SK-N-SH (cell line): ENCODE results near the gene FTL. TPM values are rescaled to one million over a fixed set of nuclear protein-coding genes. Genes with fewer than 3 reads are reported as not detected.

ENCODE experiments used
- CTCF ChIA-PET: fragments of 300-600, 350-600 bp; formaldehyde crosslinking; extraction: SDS; loops from one replicate; lab custom pipeline; 2021; lab: Yijun Ruan, JAX
- POLR2A ChIA-PET: fragments of 350-600 bp; sonication (Branson Sonifier 250); formaldehyde crosslinking; extraction: SDS; loops from one replicate; lab custom pipeline; 2020; ENCODE audit warnings: antibody characterized with exemption, inconsistent platforms; lab: Yijun Ruan, JAX
- DNase-seq: peaks from one replicate; pipeline ENCODE4 v3.0.0; 2012
- H2AFZ ChIP-seq: fragments of 200-600 bp; sonication (generic); 2 replicates; pipeline ENCODE4 v1.8.1; 2016; ENCODE audit warnings: antibody characterized with exemption, mild to moderate bottlenecking, low read depth
- H3F3A ChIP-seq: fragments of 200-600 bp; sonication (generic); replicated peaks from 2 replicates; pipeline ENCODE3; 2016; ENCODE audit warnings: antibody characterized with exemption, mild to moderate bottlenecking; ENCODE audit not compliant: insufficient read depth
- H3K27ac ChIP-seq, 2 experiments: fragments of 200-500 bp in 1 of 2; fragments of 200-600 bp in 1 of 2; sonication (Bioruptor generic) in 1 of 2; sonication (generic), shearing (Covaris generic) in 1 of 2; 2 replicates each; pipeline versions ENCODE4 v1.5.1 to v1.6.1; 2014 to 2016; ENCODE audit warnings: low read depth in 2 of 2, inconsistent platforms in 1 of 2, low read length in 1 of 2, mild to moderate bottlenecking in 1 of 2, mixed read lengths in 1 of 2
- H3K27me3 ChIP-seq: fragments of 200-600 bp; sonication (generic), shearing (Covaris generic); 2 replicates; pipeline ENCODE4 v1.6.1; 2016; ENCODE audit warnings: mixed run types; ENCODE audit not compliant: insufficient read depth
- H3K36me3 ChIP-seq, 2 experiments: fragments of 200-500 bp in 1 of 2; fragments of 200-600 bp in 1 of 2; sonication (Bioruptor generic) in 1 of 2; sonication (generic) in 1 of 2; replicated peaks in 1 of 2; 2 replicates each; pipeline versions ENCODE3 to v1.5.1; 2014 to 2016; ENCODE audit warnings: low read length in 1 of 2, mild to moderate bottlenecking in 1 of 2; ENCODE audit not compliant: insufficient read depth in 2 of 2, control insufficient read depth in 1 of 2
- H3K4me1 ChIP-seq, 2 experiments: fragments of 200-500 bp in 1 of 2; fragments of 200-600 bp in 1 of 2; sonication (Bioruptor generic) in 1 of 2; sonication (generic), shearing (Covaris generic) in 1 of 2; 2 replicates each; pipeline versions ENCODE4 v1.5.1 to v1.6.1; 2014 to 2016; ENCODE audit warnings: low read depth in 1 of 2, low read length in 1 of 2, mixed run types in 1 of 2; ENCODE audit not compliant: insufficient read depth in 2 of 2, control insufficient read depth in 1 of 2
- H3K4me2 ChIP-seq: fragments of 200-600 bp; sonication (generic), shearing (Covaris generic); 2 replicates; pipeline ENCODE4 v1.6.1; 2017; ENCODE audit warnings: mixed run types
- H3K4me3 ChIP-seq, 2 experiments: fragments of 200-500 bp in 1 of 2; fragments of 200-600 bp in 1 of 2; sonication (Bioruptor generic) in 1 of 2; sonication (generic), shearing (Covaris generic) in 1 of 2; 2 replicates each; pipeline versions ENCODE4 v1.5.1 to v1.8.1; 2014 to 2016; ENCODE audit warnings: low read depth in 2 of 2, inconsistent platforms in 1 of 2, low read length in 1 of 2, mild to moderate bottlenecking in 1 of 2, mixed read lengths in 1 of 2, moderate library complexity in 1 of 2
- H3K79me2 ChIP-seq: fragments of 200-600 bp; sonication (generic); 2 replicates; pipeline ENCODE4 v1.8.1; 2017; ENCODE audit warnings: mild to moderate bottlenecking; ENCODE audit not compliant: insufficient read depth
- H3K9ac ChIP-seq: fragments of 200-600 bp; sonication (generic); 2 replicates; pipeline ENCODE4 v1.6.1; 2017; ENCODE audit warnings: mixed run types
- H3K9me2 ChIP-seq: fragments of 200-600 bp; sonication (generic); 2 replicates; pipeline ENCODE4 v1.6.1; 2017; ENCODE audit warnings: mixed run types
- H3K9me3 ChIP-seq: fragments of 200-600 bp; sonication (generic); 2 replicates; pipeline ENCODE4 v1.6.1; 2017; ENCODE audit warnings: mixed run types, mild to moderate bottlenecking, moderate library complexity
- H4K20me1 ChIP-seq: fragments of 200-600 bp; sonication (generic); 2 replicates; pipeline ENCODE4 v1.6.1; 2017; ENCODE audit warnings: mild to moderate bottlenecking, mixed run types; ENCODE audit not compliant: insufficient read depth
- CHD2 ChIP-seq: fragments of 150-350 bp; IDR thresholded peaks from 2 replicates; pipeline ENCODE4 v1.6.1; 2018; ENCODE audit warnings: low read length; ENCODE audit not compliant: partially characterized antibody
- CTCF ChIP-seq: fragments of 200-600 bp; sonication (generic); IDR thresholded peaks from 2 replicates; pipeline ENCODE4 v1.6.1; 2017; ENCODE audit warnings: antibody characterized with exemption, mild to moderate bottlenecking, moderate library complexity
- ELF1 ChIP-seq: IDR thresholded peaks from 2 replicates; pipeline ENCODE4 v1.4.0; 2012
- FOXJ3 ChIP-seq: sonication (generic); formaldehyde crosslinking; IDR thresholded peaks from 2 replicates; pipeline ENCODE4 v1.5.1; 2020; ENCODE audit warnings: mild to moderate bottlenecking, missing genetic modification reagents
- GABPA ChIP-seq: IDR thresholded peaks from 2 replicates; pipeline ENCODE4 v1.4.0; 2012; ENCODE audit warnings: low read depth, mild to moderate bottlenecking
- GATA2 ChIP-seq: sonication (generic); formaldehyde crosslinking; IDR thresholded peaks from 2 replicates; pipeline ENCODE4 v1.5.0; 2020; ENCODE audit warnings: mild to moderate bottlenecking, missing genetic modification reagents
- JUND ChIP-seq: IDR thresholded peaks from 2 replicates; pipeline ENCODE4 v1.4.0; 2012
- MAX ChIP-seq: IDR thresholded peaks from 2 replicates; pipeline ENCODE4 v1.4.0; 2012; ENCODE audit warnings: low read depth
- MEF2A ChIP-seq: IDR thresholded peaks from 2 replicates; pipeline ENCODE4 v1.4.0; 2012; ENCODE audit warnings: low read depth, borderline replicate concordance
- NRF1 ChIP-seq: IDR thresholded peaks from 2 replicates; pipeline ENCODE4 v1.6.1; 2012; ENCODE audit warnings: low read depth, mild to moderate bottlenecking, low read length
- PBX3 ChIP-seq: IDR thresholded peaks from 2 replicates; pipeline ENCODE4; 2012
- POLR2AphosphoS5 ChIP-seq: IDR thresholded peaks from 2 replicates; pipeline ENCODE4 v1.6.1; 2012; ENCODE audit warnings: low read depth, low read length
- SIN3A ChIP-seq: IDR thresholded peaks from 2 replicates; pipeline ENCODE4 v1.6.1; 2012; ENCODE audit warnings: low read depth, mild to moderate bottlenecking, low read length, moderate library complexity, borderline replicate concordance
- SMC3 ChIP-seq: IDR thresholded peaks from 2 replicates; pipeline ENCODE4 v1.6.1; 2012; ENCODE audit warnings: low read depth, low read length, improper control_type of control experiment
- TAF1 ChIP-seq: IDR thresholded peaks from 2 replicates; pipeline ENCODE4 v1.6.1; 2012; ENCODE audit warnings: low read depth, mild to moderate bottlenecking, low read length, moderate library complexity, borderline replicate concordance
- TCF12 ChIP-seq: IDR thresholded peaks from 2 replicates; pipeline ENCODE4 v1.4.0; 2012
- USF1 ChIP-seq: IDR thresholded peaks from 2 replicates; pipeline ENCODE4 v1.4.0; 2012; ENCODE audit warnings: low read depth, borderline replicate concordance
- YY1 ChIP-seq: IDR thresholded peaks from 2 replicates; pipeline ENCODE4 v1.4.0; 2012; ENCODE audit warnings: low read depth, mild to moderate bottlenecking
- WGBS: methylation state at CpG from one replicate; pipeline ENCODE4 v1.1.6; 2017; ENCODE audit warnings: low lambda C conversion rate; 5-methylcytosine and 5-hydroxymethylcytosine counted together
- polyA plus RNA-seq, 3 experiments: library from polyadenylated mRNA; depleted of rRNA; stranded (reverse); fragments of >200 nt; gene quantifications; 2 replicates each; pipeline ENCODE4 v1.2.3, GENCODE V29; 2012

Gene FTL
- polyA plus RNA-seq, 1 of the 3 experiments (the other 2 are of a cell fraction) = 875 TPM

- no peak for TF ChIP-seq GABPA
- no peak for TF ChIP-seq TCF12
- TF ChIP-seq NRF1 = no peak
- TF ChIP-seq MAX = no peak
- no peak for TF ChIP-seq ELF1
- TF ChIP-seq PBX3 = no peak
These were observed 4.4 kb downstream of the FTL start (continued) for GRCh38 chr19:48969276-48970138.

- no peak overlapping the region for H3K9ac ChIP-seq
- H3K79me2 ChIP-seq = peaks cover 19% of the 10 kb centered on the region
- H2AFZ ChIP-seq = no peak overlapping the region
- POLR2A ChIA-PET = interaction anchor here (1.1 to 1.2 kb wide), 2 partner anchors 134 to 182 kb away, joined by 4 read pairs; partner anchors contain the start of gene HSD17B14
- H4K20me1 ChIP-seq = peaks cover 18% of the 10 kb centered on the region
- H3K36me3 ChIP-seq = peaks cover 21 to 40% of the 10 kb centered on the region in 2 experiments
- CTCF ChIA-PET = interaction anchor here (0.5 to 4.8 kb wide), 54 partner anchors 8 to 381 kb away, joined by 3 to 54 read pairs (median 4); partner anchors contain the start of genes BAX, CA11, DHDH and GYS1
- no peak overlapping the region for H3K4me3 ChIP-seq
- TF ChIP-seq SIN3A (no peak), CHD2 (no peak), JUND (no peak), CTCF (no peak), TAF1 (no peak), MEF2A (no peak), MAX (no peak), USF1 (no peak), GATA2 (CRISPR knock-in tag) (no peak), FOXJ3 (no peak), SMC3 (no peak), NRF1 (no peak), YY1 (no peak), POLR2AphosphoS5 (no peak)
- peaks cover 36% of the 10 kb centered on the region for H3F3A ChIP-seq
- H3K27ac ChIP-seq = no peak overlapping the region
- no peak overlapping the region for H3K4me2 ChIP-seq
- no peaks in the 10 kb centered on the region for H3K9me2 ChIP-seq
- WGBS = 88% methylated on average over 23 of the region's 23 CpGs
- H3K4me1 ChIP-seq = peaks cover 0 to 11% of the 10 kb centered on the region in 2 experiments; a peak in 2 of 4 replicates
- no peaks in the 10 kb centered on the region for H3K9me3 ChIP-seq
- DNase-seq = no peak
- H3K27me3 ChIP-seq = no peaks in the 10 kb centered on the region
These were observed 5.1 kb downstream of the FTL start for GRCh38 chr19:48970139-48970766.
